Measurements from ENCODE around the gene GJA10. TPM values are rescaled to one million over a fixed set of nuclear protein-coding genes. Genes with fewer than 3 reads are reported as not detected.

Gene GJA10
- total RNA-seq, 4 donors from 2014 or later, result not detected

DNA sequence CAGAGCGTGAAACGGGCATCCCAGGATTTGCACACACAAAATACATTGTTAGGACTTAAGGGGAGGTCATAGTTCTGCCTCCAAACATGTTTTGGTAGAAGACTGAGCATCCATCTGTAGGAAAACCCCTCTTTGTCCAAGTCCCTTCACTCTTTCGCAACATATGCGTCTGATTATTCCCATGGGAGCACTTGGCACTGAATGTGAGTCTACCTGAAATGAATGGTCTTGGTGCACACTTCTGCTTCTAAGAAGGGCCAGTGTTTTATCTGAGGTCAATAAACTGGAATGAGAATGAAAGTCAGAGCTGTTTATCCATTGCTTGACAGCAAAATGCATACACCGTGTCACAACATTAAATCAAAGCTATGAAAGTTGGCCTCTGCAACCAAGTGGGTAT, 33.0 kb downstream of the GJA10 start:
- WGBS, 2 donors, result 92% methylated on average over 5 of the region's 5 CpGs
- DNase-seq, result no peak
- TF ChIP-seq CTCF (IDR thresholded peaks at IDR 0.05) (no peak), POLR2A (IDR thresholded peaks at IDR 0.05) (no peak)

DNA sequence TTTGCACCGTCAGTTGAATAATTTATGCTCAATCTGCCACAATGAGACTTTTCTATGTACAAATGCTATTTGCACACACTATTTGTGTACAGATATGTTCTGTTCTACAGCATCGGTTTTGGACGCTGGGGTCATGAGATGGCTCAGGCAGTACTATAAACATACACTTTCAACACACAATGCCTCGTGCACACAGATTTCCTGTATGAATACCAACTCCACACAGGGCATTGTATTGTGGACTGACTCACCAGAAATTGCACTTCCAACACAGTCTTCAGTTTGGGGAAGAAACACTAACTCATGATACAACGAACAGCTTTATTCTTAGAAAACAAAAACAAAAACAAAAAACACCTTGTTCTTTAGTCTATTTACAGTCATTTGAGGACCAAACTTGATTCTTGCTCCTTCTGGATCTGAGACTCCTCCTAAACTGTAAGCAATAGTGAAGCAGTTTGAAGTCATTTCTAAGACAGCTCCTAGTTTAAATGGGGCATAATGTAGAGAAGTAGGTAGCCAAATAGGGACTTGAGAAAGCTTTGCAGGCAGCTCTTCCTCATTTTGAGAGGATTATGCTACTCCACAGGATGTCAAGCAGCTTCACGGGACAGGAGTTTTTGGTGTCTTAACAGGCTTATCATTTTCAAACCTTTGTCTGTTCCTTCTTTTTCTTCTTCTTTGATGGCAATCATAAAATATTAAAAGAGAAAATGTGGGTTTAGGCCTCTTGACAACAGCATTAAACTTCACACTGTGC, 33.7 kb downstream of the GJA10 start:
- H3K36me3 ChIP-seq, result no peaks in the 10 kb centered on the region
- intact Hi-C loops (cut with DNase I), result no loop called here
- H3K27ac ChIP-seq, result no peak overlapping the region
- H3K9me3 ChIP-seq, result no peaks in the 10 kb centered on the region
- WGBS, 2 donors, result 72% methylated on average over 6 of the region's 6 CpGs
- no peak for DNase-seq
- no peaks in the 10 kb centered on the region for H3K27me3 ChIP-seq
- H3K4me3 ChIP-seq (replicated peaks in 1 of 3), result no peak overlapping the region
- H3K4me1 ChIP-seq, result no peaks in the 10 kb centered on the region
- no peak for TF ChIP-seq POLR2A (IDR thresholded peaks at IDR 0.05)
- no peak for TF ChIP-seq CTCF (IDR thresholded peaks at IDR 0.05)

More for the DNA sequence above, 33.0 kb downstream of the GJA10 start:
- H3K27ac ChIP-seq, result no peak overlapping the region
- H3K36me3 ChIP-seq, result no peaks in the 10 kb centered on the region
- no peaks in the 10 kb centered on the region for H3K9me3 ChIP-seq
- H3K27me3 ChIP-seq, result no peaks in the 10 kb centered on the region
- H3K4me3 ChIP-seq (replicated peaks in 1 of 3), result no peak overlapping the region
- intact Hi-C loops (cut with DNase I), result no loop called here
- no peaks in the 10 kb centered on the region for H3K4me1 ChIP-seq

DNA sequence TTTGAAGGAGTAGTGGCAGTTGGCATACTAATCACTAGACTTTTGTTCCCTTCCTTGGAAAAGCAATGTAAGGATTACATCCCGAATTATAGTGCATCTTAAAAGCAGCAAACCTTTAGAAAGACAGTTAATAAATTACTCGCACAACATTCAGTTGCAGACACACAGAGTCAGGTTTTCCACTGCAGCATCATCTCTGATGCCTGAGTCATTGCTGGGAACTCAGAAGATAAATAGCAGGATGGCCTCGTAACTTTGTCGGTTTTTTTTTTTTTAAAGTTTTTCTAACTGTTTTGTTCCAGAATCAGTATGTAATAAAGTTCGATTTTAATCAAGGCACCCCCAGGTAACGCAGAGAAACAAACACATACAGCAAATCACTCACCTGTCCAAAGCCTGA, 34.3 kb downstream of the GJA10 start:
- Histone ChIP-seq H3K4me1 (no peaks in the 10 kb centered on the region), H3K27ac (no peak overlapping the region), H3K9me3 (no peaks in the 10 kb centered on the region), H3K36me3 (no peaks in the 10 kb centered on the region), H3K27me3 (no peaks in the 10 kb centered on the region), H3K4me3 (replicated peaks in 1 of 3) (no peak overlapping the region)
- intact Hi-C loops (cut with DNase I), result no loop called here
- 87 to 89% methylated on average over 6 of the region's 6 CpGs for WGBS, 2 donors
- no peak for DNase-seq
- TF ChIP-seq CTCF (IDR thresholded peaks at IDR 0.05) (no peak), POLR2A (IDR thresholded peaks at IDR 0.05) (no peak)

GRCh38 chr6:89930789-89931188, 36.5 kb downstream of the GJA10 start:
- 87 to 97% methylated on average over 5 of the region's 5 CpGs for WGBS, 2 donors
- intact Hi-C loops (cut with DNase I), result loop anchor here (10.0 kb wide), 1 partner anchor 464 kb away; no protein-coding TSS in a partner anchor
- Histone ChIP-seq H3K9me3 (no peaks in the 10 kb centered on the region), H3K4me1 (no peaks in the 10 kb centered on the region), H3K27me3 (no peaks in the 10 kb centered on the region), H3K27ac (no peak overlapping the region), H3K4me3 (replicated peaks in 1 of 3) (no peak overlapping the region), H3K36me3 (no peaks in the 10 kb centered on the region)
- DNase-seq, result no peak
- no peak for TF ChIP-seq CTCF (IDR thresholded peaks at IDR 0.05)
- no peak for TF ChIP-seq POLR2A (IDR thresholded peaks at IDR 0.05)

- no peaks in the 10 kb centered on the region for H3K9me3 ChIP-seq
- no peaks in the 10 kb centered on the region for H3K4me1 ChIP-seq
- intact Hi-C loops (cut with DNase I), result loop anchor here (10.0 kb wide), 1 partner anchor 462 kb away; no protein-coding TSS in a partner anchor
- TF ChIP-seq CTCF (IDR thresholded peaks at IDR 0.05), result no peak
- no peak for TF ChIP-seq POLR2A (IDR thresholded peaks at IDR 0.05)
- DNase-seq, result no peak
- no peak overlapping the region for H3K4me3 ChIP-seq (replicated peaks in 1 of 3)
- H3K27ac ChIP-seq, result no peak overlapping the region
- no peaks in the 10 kb centered on the region for H3K36me3 ChIP-seq
- 94% methylated on average over 14 to 22 of the region's 22 CpGs for WGBS, 2 donors
- no peaks in the 10 kb centered on the region for H3K27me3 ChIP-seq
Measured at GRCh38 chr6:89932245-89932802, 38.1 kb downstream of the GJA10 start.
